22Rv1 (cell line): Measurements from ENCODE around the gene FKBP1B.

Experiments used
- H3K27ac ChIP-seq: fragments of 450-650 bp; 2 replicates; pipeline ENCODE4 v1.5.1; 2017
- CTCF ChIP-seq: fragments of 450-650 bp; IDR thresholded peaks from 2 replicates; pipeline ENCODE4 v1.5.1; 2017; ENCODE audit warnings: mild to moderate bottlenecking
- ZFX ChIP-seq: fragments of 450-650 bp; IDR thresholded peaks from 2 replicates; pipeline ENCODE4 v1.6.1; 2017; ENCODE audit warnings: antibody characterized with exemption, borderline replicate concordance

FKBP1B gene

DNA sequence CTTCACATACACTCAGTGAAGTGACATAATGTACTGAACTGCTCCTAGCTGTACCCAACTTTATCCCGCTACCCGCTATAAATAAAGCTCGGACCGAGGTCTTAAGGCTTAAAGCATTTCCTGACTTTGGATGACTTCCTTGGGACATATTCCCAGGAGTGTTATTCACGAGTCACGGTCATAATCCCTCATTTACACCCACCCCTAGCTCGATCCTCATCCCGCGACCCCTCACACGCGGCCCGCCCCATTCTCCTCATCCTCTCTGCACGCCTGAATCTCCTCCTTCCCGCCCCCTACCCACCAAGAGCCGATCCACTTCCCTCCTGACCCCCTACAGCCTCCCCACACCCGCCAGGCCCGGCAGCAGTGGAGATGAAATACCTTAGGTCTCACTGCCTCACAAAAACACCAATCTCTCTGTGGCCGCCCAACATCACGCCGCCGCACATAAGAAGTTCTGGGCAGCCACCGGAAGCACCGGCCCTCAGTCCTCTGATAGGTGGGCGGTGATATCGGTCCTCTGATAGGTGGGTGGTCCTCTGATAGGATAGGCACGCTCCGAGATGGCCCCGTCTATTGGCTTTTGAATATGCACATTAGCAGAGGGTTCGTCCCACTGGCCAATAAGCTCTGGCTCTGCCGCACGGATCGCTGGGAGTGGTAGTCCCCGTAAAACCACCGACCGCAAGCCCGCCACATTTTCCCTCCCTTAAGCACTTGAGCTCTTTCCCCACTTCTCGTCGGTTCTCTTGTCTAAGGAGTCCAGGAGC is 2.4 kb upstream of the FKBP1B start, which contains the start of gene WDCP:
Gene WDCP (minus strand): TSS at position 462 of the 773 bp plus-strand sequence. CDS start 7,897 bp downstream, outside the sequence.
- no peak for TF ChIP-seq ZFX
- TF ChIP-seq CTCF: no peak
- peak within 1 kb of the TSS; percentile 77 for H3K27ac ChIP-seq

DNA sequence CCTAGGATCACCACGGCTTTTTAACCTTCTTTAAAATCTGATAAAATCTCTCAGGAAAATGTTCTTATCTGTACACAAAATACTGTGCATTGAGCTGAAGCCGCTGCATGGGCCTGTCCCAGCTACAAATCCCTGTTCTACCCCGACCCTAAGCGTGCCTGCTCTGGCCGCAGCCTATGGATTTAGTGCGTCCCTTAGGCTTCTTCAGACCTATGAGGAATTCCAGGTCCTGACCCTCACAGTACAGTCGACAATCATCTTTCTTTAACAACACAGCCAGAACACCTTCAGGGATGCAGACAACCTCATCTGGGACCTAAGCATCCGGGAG is 1.9 kb upstream of the FKBP1B start:
- peak overlapping the region; percentile 77 for H3K27ac ChIP-seq
- TF ChIP-seq CTCF (no peak), ZFX (no peak)

GRCh38 chr2:24048769-24049484 is 614 bp upstream of the FKBP1B start:
- TF ChIP-seq ZFX (no peak), CTCF (no peak)
- peak overlapping the region; percentile 77 for H3K27ac ChIP-seq

DNA sequence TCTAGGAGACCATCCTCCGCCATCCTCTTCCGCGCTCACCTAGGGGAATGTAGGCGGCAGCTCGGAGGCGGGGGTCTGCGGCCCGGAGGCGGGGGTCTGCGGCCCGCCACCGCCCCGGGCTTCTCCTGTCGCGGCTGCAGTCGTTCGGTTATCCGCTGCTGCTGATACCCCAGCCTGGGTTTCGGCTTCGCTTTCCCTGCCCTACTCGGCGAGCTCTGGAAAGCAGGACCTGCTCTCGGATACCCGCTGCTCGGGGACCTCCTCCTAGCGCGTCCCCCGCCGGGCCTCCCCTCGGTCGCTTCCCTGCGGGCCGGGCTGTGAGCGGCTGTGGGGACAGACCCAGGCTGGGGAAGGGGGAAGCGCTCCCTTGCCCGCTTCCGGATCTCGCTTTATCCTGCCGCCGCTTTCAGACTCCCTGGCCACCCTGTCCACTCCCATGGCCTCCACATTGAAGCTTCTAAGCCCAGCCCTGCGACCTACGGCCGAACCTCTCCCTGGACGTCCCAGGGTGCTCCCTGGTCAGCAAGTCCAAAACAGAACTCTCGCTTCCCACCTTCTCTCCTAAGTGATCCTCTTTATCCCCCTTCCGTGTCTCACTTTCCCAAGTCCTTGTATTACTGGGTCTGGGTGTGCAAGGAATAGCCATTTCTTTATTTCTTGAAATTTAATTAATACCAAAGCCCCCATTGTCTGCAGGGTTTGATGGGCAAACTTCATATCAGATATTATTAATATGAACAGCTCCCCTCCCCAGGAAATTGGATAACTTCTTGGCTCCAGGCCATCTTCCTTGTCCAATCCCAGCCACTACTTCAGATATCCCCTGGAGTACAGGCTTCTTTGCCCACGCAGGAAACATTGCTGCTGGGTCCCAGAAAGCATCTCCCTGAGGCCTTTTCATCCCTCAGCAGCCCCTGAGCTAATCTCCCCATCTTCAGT is 769 bp downstream of the FKBP1B start:
- peak overlapping the region; percentile 77 for H3K27ac ChIP-seq

GRCh38 chr2:24051833-24052232 is 2.3 kb downstream of the FKBP1B start:
- TF ChIP-seq CTCF (no peak), ZFX (no peak)

More for the DNA sequence above, 769 bp downstream of the FKBP1B start:
- no peak for TF ChIP-seq CTCF
- no peak for TF ChIP-seq ZFX

DNA sequence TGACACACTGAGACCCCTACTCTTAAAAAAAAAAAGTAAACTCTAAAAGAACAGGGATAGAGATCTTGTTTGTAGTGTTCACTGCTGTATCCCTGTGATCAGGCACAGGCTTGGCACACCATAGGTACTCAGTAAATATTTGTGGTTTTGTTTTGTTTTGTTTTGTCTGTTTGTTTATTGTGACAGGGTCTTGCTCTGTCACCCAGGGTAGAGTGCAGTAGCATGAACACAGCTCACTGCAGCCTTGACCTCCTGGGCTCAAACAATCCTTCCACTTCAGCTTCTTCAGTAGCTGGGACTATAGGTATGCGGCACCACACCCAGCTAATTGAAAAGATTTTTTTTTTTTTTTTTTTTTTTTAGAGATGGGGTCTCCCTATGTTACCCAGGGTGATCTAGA is 3.4 kb downstream of the FKBP1B start:
- TF ChIP-seq ZFX: no peak
- TF ChIP-seq CTCF: no peak
- no peak overlapping the region for H3K27ac ChIP-seq

More at GRCh38 chr2:24051833-24052232, 2.3 kb downstream of the FKBP1B start:
- H3K27ac ChIP-seq: peak overlapping the region; percentile 77
